Osteoblast (primary cell): Measurements from ENCODE around the gene TEX2. TPM values are rescaled to one million over a fixed set of nuclear protein-coding genes. Genes with fewer than 3 reads are reported as not detected.

Experiments used
- DNase-seq: peaks from one replicate; pipeline ENCODE4 v3.0.0; 2011; ENCODE audit warnings: low spot score, mixed read lengths; ENCODE audit not compliant: insufficient read length; ENCODE audit errors: missing footprints
- H2AFZ ChIP-seq: 2 replicates; pipeline ENCODE4 v1.6.0; 2011; ENCODE audit warnings: mild to moderate bottlenecking, low read length
- H3K27ac ChIP-seq: 2 replicates; pipeline ENCODE4 v1.5.1; 2011; ENCODE audit warnings: mild to moderate bottlenecking, low read depth, low read length, moderate library complexity
- H3K27me3 ChIP-seq: 2 replicates; pipeline ENCODE4 v1.6.0; 2012; ENCODE audit warnings: mild to moderate bottlenecking, control low read depth, inconsistent platforms, low read length, moderate library complexity; ENCODE audit not compliant: insufficient read depth
- H3K36me3 ChIP-seq: 2 replicates; pipeline ENCODE4 v1.5.1; 2011; ENCODE audit warnings: mild to moderate bottlenecking, low read length, control low read depth, moderate library complexity; ENCODE audit not compliant: insufficient read depth
- H3K4me1 ChIP-seq: 2 replicates; pipeline ENCODE4 v1.5.1; 2011; ENCODE audit warnings: mild to moderate bottlenecking, low read length, control low read depth, moderate library complexity; ENCODE audit not compliant: insufficient read depth
- H3K4me2 ChIP-seq: 2 replicates; pipeline ENCODE4 v1.6.0; 2011; ENCODE audit warnings: mild to moderate bottlenecking, low read length; ENCODE audit not compliant: insufficient read depth
- H3K4me3 ChIP-seq: fragments of 200-600 bp; sonication (generic); 3 replicates; pipeline ENCODE4 v1.5.1; 2012; ENCODE audit warnings: mild to moderate bottlenecking, low read length, inconsistent platforms; ENCODE audit not compliant: insufficient read depth
- H3K79me2 ChIP-seq: 2 replicates; pipeline ENCODE4 v1.6.0; 2012; ENCODE audit warnings: mild to moderate bottlenecking, low read length, control low read depth, inconsistent platforms; ENCODE audit not compliant: insufficient read depth
- H3K9me3 ChIP-seq: 2 replicates; pipeline ENCODE4 v1.5.1; 2011; ENCODE audit warnings: low read depth, low read length, control low read depth
- H4K20me1 ChIP-seq: 2 replicates; pipeline ENCODE4 v1.6.0; 2012; ENCODE audit warnings: mild to moderate bottlenecking, low read length, control low read depth; ENCODE audit not compliant: insufficient read depth
- CTCF ChIP-seq: IDR thresholded peaks from 2 replicates; pipeline ENCODE4 v1.5.1; 2011; ENCODE audit warnings: mild to moderate bottlenecking, low read depth, low read length, moderate library complexity; ENCODE audit errors: extremely low read depth
- total RNA-seq: library from RNA; depleted of rRNA; stranded (reverse); fragments of >200 nt; gene quantifications from 2 replicates; pipeline ENCODE4 v1.2.3, GENCODE V29; 2012

The TEX2 gene
- total RNA-seq, 1 donor = 17.7 TPM

- H3K27me3 ChIP-seq = no peaks in the 10 kb centered on the region
- H3K4me1 ChIP-seq = peaks cover 39% of the 10 kb centered on the region
- no peaks in the 10 kb centered on the region for H4K20me1 ChIP-seq
- no peak overlapping the region for H3K4me3 ChIP-seq
- no peak for TF ChIP-seq CTCF
- H3K9me3 ChIP-seq = no peaks in the 10 kb centered on the region
- H3K27ac ChIP-seq = no peak overlapping the region
- DNase-seq = no peak
- no peaks in the 10 kb centered on the region for H3K36me3 ChIP-seq
- no peak overlapping the region for H3K4me2 ChIP-seq
- peaks cover 45% of the 10 kb centered on the region for H3K79me2 ChIP-seq
- H2AFZ ChIP-seq = no peak overlapping the region
Observed at GRCh38 chr17:64205804-64206203, 57.3 kb downstream of the TEX2 start.

- Histone ChIP-seq H3K36me3 (no peaks in the 10 kb centered on the region), H2AFZ (no peak overlapping the region), H3K79me2 (peaks cover 32% of the 10 kb centered on the region), H4K20me1 (peaks cover 2% of the 10 kb centered on the region), H3K27ac (peak overlapping the region; percentile 64), H3K4me2 (peak overlapping the region; percentile 67), H3K4me3 (no peak overlapping the region), H3K4me1 (peaks cover 46% of the 10 kb centered on the region), H3K27me3 (no peaks in the 10 kb centered on the region), H3K9me3 (no peaks in the 10 kb centered on the region)
- TF ChIP-seq CTCF = no peak
- DNase-seq = no peak
Observed at GRCh38 chr17:64203630-64204029, 59.4 kb downstream of the TEX2 start.

- peaks cover 31% of the 10 kb centered on the region for H3K79me2 ChIP-seq
- peak; percentile 17 for TF ChIP-seq CTCF
- peak; percentile 82 for DNase-seq
- H3K9me3 ChIP-seq = no peaks in the 10 kb centered on the region
- H4K20me1 ChIP-seq = peaks cover 2% of the 10 kb centered on the region
- no peaks in the 10 kb centered on the region for H3K36me3 ChIP-seq
- peak overlapping the region; percentile 67 for H3K4me2 ChIP-seq
- H3K4me1 ChIP-seq = peaks cover 46% of the 10 kb centered on the region
- H3K27ac ChIP-seq = peak overlapping the region; percentile 64
- no peak overlapping the region for H2AFZ ChIP-seq
- H3K27me3 ChIP-seq = no peaks in the 10 kb centered on the region
- no peak overlapping the region for H3K4me3 ChIP-seq
Observed at GRCh38 chr17:64202683-64203344, 60.2 kb downstream of the TEX2 start.

- H3K4me1 ChIP-seq = peaks cover 51% of the 10 kb centered on the region
Observed at GRCh38 chr17:64200080-64201032, 62.7 kb downstream of the TEX2 start.

More at GRCh38 chr17:64200080-64201032, 62.7 kb downstream of the TEX2 start:
- Histone ChIP-seq H3K4me2 (peak overlapping the region; percentile 12), H3K27me3 (no peaks in the 10 kb centered on the region), H3K27ac (no peak overlapping the region), H3K79me2 (peaks cover 24% of the 10 kb centered on the region), H3K9me3 (no peaks in the 10 kb centered on the region), H3K4me3 (no peak overlapping the region), H3K36me3 (no peaks in the 10 kb centered on the region), H2AFZ (no peak overlapping the region), H4K20me1 (peaks cover 2% of the 10 kb centered on the region)
- no peak for TF ChIP-seq CTCF
- DNase-seq = no peak
